ENCODE measurements around the gene CNTN1. TPM values are rescaled to one million over a fixed set of nuclear protein-coding genes. Genes with fewer than 3 reads are reported as not detected.

Gene CNTN1
- polyA plus RNA-seq, 1 of the 3 experiments (the other 2 are of a cell fraction), result 0.13 TPM

GRCh38 chr12:40853221-40853620 is 161.0 kb downstream of the CNTN1 start:
- H2AFZ ChIP-seq (ENCODE audit: low read depth), result no peak overlapping the region
- no peak overlapping the region for H3K4me3 ChIP-seq (ENCODE audit: low read depth in 2 of 2, low read length in 1 of 2)
- no peaks in the 10 kb centered on the region for H3K27me3 ChIP-seq (ENCODE audit: insufficient read depth)
- POLR2A ChIA-PET, result no interaction called here
- no peak overlapping the region for H3K27ac ChIP-seq (ENCODE audit: low read depth in 2 of 2, low read length in 1 of 2)
- TF ChIP-seq SIN3A (IDR thresholded peaks at IDR 0.05; ENCODE audit: borderline replicate concordance, low read depth, low read length) (no peak), ZBTB33 (IDR thresholded peaks at IDR 0.05; ENCODE audit: borderline replicate concordance, low read depth) (no peak), EP300 (IDR thresholded peaks at IDR 0.05; ENCODE audit: borderline replicate concordance in 1 of 2, low read depth in 1 of 2, low read length in 1 of 2) (no peak), NFIC (IDR thresholded peaks at IDR 0.05; ENCODE audit: borderline replicate concordance) (no peak), MAX (IDR thresholded peaks at IDR 0.05; ENCODE audit: low read depth) (no peak)
- TF ChIP-seq, protein P1, sequence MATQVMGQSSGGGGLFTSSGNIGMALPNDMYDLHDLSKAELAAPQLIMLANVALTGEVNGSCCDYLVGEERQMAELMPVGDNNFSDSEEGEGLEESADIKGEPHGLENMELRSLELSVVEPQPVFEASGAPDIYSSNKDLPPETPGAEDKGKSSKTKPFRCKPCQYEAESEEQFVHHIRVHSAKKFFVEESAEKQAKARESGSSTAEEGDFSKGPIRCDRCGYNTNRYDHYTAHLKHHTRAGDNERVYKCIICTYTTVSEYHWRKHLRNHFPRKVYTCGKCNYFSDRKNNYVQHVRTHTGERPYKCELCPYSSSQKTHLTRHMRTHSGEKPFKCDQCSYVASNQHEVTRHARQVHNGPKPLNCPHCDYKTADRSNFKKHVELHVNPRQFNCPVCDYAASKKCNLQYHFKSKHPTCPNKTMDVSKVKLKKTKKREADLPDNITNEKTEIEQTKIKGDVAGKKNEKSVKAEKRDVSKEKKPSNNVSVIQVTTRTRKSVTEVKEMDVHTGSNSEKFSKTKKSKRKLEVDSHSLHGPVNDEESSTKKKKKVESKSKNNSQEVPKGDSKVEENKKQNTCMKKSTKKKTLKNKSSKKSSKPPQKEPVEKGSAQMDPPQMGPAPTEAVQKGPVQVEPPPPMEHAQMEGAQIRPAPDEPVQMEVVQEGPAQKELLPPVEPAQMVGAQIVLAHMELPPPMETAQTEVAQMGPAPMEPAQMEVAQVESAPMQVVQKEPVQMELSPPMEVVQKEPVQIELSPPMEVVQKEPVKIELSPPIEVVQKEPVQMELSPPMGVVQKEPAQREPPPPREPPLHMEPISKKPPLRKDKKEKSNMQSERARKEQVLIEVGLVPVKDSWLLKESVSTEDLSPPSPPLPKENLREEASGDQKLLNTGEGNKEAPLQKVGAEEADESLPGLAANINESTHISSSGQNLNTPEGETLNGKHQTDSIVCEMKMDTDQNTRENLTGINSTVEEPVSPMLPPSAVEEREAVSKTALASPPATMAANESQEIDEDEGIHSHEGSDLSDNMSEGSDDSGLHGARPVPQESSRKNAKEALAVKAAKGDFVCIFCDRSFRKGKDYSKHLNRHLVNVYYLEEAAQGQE (IDR thresholded peaks at IDR 0.05; ENCODE audit: low read depth, low read length), result no peak
- TF ChIP-seq, protein P2, sequence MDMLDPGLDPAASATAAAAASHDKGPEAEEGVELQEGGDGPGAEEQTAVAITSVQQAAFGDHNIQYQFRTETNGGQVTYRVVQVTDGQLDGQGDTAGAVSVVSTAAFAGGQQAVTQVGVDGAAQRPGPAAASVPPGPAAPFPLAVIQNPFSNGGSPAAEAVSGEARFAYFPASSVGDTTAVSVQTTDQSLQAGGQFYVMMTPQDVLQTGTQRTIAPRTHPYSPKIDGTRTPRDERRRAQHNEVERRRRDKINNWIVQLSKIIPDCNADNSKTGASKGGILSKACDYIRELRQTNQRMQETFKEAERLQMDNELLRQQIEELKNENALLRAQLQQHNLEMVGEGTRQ (IDR thresholded peaks at IDR 0.05; ENCODE audit: borderline replicate concordance, low read depth, low read length), result no peak
- no peaks in the 10 kb centered on the region for H3K4me1 ChIP-seq (ENCODE audit: control insufficient read depth in 1 of 2, insufficient read depth in 2 of 2, low read depth in 1 of 2, low read length in 1 of 2)
- no peak overlapping the region for H3K4me2 ChIP-seq
- no peak overlapping the region for H3K9ac ChIP-seq
- WGBS (ENCODE audit: low lambda C conversion rate), result 46% methylated on average over 1 of the region's 1 CpG
- H4K20me1 ChIP-seq (ENCODE audit: insufficient read depth), result no peaks in the 10 kb centered on the region
- H3K9me3 ChIP-seq, result no peaks in the 10 kb centered on the region; the same call in 1 of the 2 replicates
- no peaks in the 10 kb centered on the region for H3K9me2 ChIP-seq
- H3F3A ChIP-seq (replicated peaks; ENCODE audit: insufficient read depth), result no peaks in the 10 kb centered on the region
- DNase-seq, result no peak
- H3K79me2 ChIP-seq (ENCODE audit: insufficient read depth), result no peaks in the 10 kb centered on the region
- H3K36me3 ChIP-seq (replicated peaks in 1 of 2; ENCODE audit: control insufficient read depth in 1 of 2, insufficient read depth in 2 of 2, low read length in 1 of 2), result no peaks in the 10 kb centered on the region
- CTCF ChIA-PET, result interaction anchor here (0.7 kb wide), 1 partner anchor 94 kb away, joined by 3 read pairs; no protein-coding TSS in a partner anchor

DNA sequence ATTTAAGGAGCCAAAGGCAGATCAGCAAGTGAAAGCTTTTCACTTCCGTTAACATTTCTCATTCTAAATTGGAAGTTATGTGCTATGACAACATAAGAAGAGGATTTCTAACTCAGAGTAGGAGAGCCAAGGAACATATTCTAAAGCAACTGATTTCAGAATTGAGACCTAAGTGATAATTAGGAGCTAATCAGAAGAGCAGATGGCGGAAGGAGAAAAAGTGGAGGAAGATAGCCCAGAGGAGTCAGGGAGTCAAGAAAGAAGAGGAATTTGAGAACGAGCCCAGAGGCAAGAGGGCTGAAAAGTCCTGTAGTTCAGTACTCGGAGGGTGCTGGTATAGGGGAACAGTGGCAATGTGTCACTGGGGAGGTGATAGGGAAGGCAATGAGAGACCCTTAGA is 162.4 kb downstream of the CNTN1 start:
- Histone ChIP-seq H3K36me3 (replicated peaks in 1 of 2; ENCODE audit: control insufficient read depth in 1 of 2, insufficient read depth in 2 of 2, low read length in 1 of 2) (no peaks in the 10 kb centered on the region), H3K4me3 (ENCODE audit: low read depth in 2 of 2, low read length in 1 of 2) (no peak overlapping the region), H3K9me2 (no peaks in the 10 kb centered on the region), H3F3A (replicated peaks; ENCODE audit: insufficient read depth) (no peaks in the 10 kb centered on the region), H3K4me1 (ENCODE audit: control insufficient read depth in 1 of 2, insufficient read depth in 2 of 2, low read depth in 1 of 2, low read length in 1 of 2) (no peaks in the 10 kb centered on the region), H2AFZ (ENCODE audit: low read depth) (no peak overlapping the region), H3K27ac (ENCODE audit: low read depth in 2 of 2, low read length in 1 of 2) (no peak overlapping the region), H3K9ac (no peak overlapping the region), H3K4me2 (no peak overlapping the region), H3K9me3 (no peaks in the 10 kb centered on the region; the same call in 1 of the 2 replicates), H4K20me1 (ENCODE audit: insufficient read depth) (no peaks in the 10 kb centered on the region), H3K27me3 (ENCODE audit: insufficient read depth) (no peaks in the 10 kb centered on the region), H3K79me2 (ENCODE audit: insufficient read depth) (no peaks in the 10 kb centered on the region)
- ChIA-PET POLR2A (no interaction called here), CTCF (no interaction called here)
- no peak for DNase-seq
- 41% methylated on average over 4 of the region's 4 CpGs for WGBS (ENCODE audit: low lambda C conversion rate)
- TF ChIP-seq USF1 (IDR thresholded peaks at IDR 0.05; ENCODE audit: borderline replicate concordance, low read depth) (no peak), CTCF (IDR thresholded peaks at IDR 0.05) (no peak), NRF1 (IDR thresholded peaks at IDR 0.05; ENCODE audit: low read depth, low read length) (no peak), RFX5 (IDR thresholded peaks at IDR 0.05; ENCODE audit: low read length) (no peak), TEAD4 (IDR thresholded peaks at IDR 0.05; ENCODE audit: borderline replicate concordance, insufficient read depth) (no peak), JUND (IDR thresholded peaks at IDR 0.05) (no peak), RXRA (IDR thresholded peaks at IDR 0.05; ENCODE audit: borderline replicate concordance, low read depth) (no peak), EZH2phosphoT487 (IDR thresholded peaks at IDR 0.05; ENCODE audit: borderline replicate concordance, low read depth) (no peak), GABPA (IDR thresholded peaks at IDR 0.05; ENCODE audit: low read depth) (no peak)
- TF ChIP-seq, protein P3, sequence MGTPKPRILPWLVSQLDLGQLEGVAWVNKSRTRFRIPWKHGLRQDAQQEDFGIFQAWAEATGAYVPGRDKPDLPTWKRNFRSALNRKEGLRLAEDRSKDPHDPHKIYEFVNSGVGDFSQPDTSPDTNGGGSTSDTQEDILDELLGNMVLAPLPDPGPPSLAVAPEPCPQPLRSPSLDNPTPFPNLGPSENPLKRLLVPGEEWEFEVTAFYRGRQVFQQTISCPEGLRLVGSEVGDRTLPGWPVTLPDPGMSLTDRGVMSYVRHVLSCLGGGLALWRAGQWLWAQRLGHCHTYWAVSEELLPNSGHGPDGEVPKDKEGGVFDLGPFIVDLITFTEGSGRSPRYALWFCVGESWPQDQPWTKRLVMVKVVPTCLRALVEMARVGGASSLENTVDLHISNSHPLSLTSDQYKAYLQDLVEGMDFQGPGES (IDR thresholded peaks at IDR 0.05; ENCODE audit: low read depth, low read length), result no peak
